Measurements from ENCODE around the gene PDZD2.

DNA sequence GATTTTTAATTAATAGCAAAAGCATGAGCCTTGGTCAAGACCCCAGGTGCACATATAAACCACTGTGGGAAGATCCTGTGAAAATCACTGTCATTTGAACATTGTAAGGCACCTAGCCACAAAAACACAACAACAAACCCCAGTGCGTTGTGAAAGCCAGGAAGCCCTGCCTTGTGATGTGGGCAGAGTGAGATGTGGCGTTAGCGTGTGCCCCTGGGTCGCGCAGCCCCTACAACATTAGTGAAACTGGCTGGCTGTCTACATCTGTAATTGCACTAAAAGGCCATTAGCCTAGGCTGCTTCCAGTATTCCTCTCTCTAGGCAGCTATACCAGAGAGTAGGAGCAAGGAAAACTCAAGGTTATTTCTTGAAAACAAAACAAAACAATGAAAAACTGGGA is 21.1 kb upstream of the PDZD2 start:
- TF ChIP-seq, protein P1, sequence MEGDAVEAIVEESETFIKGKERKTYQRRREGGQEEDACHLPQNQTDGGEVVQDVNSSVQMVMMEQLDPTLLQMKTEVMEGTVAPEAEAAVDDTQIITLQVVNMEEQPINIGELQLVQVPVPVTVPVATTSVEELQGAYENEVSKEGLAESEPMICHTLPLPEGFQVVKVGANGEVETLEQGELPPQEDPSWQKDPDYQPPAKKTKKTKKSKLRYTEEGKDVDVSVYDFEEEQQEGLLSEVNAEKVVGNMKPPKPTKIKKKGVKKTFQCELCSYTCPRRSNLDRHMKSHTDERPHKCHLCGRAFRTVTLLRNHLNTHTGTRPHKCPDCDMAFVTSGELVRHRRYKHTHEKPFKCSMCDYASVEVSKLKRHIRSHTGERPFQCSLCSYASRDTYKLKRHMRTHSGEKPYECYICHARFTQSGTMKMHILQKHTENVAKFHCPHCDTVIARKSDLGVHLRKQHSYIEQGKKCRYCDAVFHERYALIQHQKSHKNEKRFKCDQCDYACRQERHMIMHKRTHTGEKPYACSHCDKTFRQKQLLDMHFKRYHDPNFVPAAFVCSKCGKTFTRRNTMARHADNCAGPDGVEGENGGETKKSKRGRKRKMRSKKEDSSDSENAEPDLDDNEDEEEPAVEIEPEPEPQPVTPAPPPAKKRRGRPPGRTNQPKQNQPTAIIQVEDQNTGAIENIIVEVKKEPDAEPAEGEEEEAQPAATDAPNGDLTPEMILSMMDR (IDR thresholded peaks at IDR 0.05; ENCODE audit: insufficient read depth, low read length), result no peak
- TF ChIP-seq, protein P2, sequence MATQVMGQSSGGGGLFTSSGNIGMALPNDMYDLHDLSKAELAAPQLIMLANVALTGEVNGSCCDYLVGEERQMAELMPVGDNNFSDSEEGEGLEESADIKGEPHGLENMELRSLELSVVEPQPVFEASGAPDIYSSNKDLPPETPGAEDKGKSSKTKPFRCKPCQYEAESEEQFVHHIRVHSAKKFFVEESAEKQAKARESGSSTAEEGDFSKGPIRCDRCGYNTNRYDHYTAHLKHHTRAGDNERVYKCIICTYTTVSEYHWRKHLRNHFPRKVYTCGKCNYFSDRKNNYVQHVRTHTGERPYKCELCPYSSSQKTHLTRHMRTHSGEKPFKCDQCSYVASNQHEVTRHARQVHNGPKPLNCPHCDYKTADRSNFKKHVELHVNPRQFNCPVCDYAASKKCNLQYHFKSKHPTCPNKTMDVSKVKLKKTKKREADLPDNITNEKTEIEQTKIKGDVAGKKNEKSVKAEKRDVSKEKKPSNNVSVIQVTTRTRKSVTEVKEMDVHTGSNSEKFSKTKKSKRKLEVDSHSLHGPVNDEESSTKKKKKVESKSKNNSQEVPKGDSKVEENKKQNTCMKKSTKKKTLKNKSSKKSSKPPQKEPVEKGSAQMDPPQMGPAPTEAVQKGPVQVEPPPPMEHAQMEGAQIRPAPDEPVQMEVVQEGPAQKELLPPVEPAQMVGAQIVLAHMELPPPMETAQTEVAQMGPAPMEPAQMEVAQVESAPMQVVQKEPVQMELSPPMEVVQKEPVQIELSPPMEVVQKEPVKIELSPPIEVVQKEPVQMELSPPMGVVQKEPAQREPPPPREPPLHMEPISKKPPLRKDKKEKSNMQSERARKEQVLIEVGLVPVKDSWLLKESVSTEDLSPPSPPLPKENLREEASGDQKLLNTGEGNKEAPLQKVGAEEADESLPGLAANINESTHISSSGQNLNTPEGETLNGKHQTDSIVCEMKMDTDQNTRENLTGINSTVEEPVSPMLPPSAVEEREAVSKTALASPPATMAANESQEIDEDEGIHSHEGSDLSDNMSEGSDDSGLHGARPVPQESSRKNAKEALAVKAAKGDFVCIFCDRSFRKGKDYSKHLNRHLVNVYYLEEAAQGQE (IDR thresholded peaks at IDR 0.05; ENCODE audit: insufficient replicate concordance, low read depth), result no peak
- no peak for TF ChIP-seq POLR2AphosphoS5 (IDR thresholded peaks at IDR 0.05; ENCODE audit: low read depth)
- no peak for TF ChIP-seq GABPA (IDR thresholded peaks at IDR 0.05; ENCODE audit: low read depth)

Measured in HL-60 (cell line).